ENCODE results near the gene DIPK2A. TPM values are rescaled to one million over a fixed set of nuclear protein-coding genes. Genes with fewer than 3 reads are reported as not detected.

DIPK2A gene
- total RNA-seq, 1 experiment from 2014 or later = 11.0 TPM

DNA sequence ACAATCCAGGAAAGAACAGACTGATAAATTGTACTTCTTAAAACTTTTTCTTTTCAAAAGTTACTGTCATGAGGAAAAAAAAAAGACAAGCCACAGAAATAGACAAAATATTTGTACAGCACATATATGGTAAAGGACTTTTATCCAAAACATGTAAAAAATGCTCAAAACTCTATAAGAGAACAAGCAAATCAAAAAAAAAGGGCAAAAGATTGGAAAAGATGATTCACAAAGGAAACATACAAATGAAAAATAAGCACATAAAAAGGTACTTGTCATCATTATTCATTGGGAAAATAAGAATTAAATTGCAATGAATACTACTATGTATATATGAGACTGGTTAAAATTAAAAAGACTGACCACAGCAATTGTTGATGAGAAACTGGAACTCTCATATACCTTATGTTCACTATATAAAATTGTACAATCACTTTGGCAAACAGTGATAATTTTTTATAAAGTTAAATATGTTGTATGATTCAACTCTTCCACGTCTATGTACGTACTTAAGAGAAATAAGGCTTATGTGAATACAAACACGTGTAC is 39.7 kb downstream of the DIPK2A start:
- Histone ChIP-seq H2AFZ (ENCODE audit: low read depth, low read length, poor library complexity, severe bottlenecking) (no peak overlapping the region), H3K4me3 (replicated peaks in 1 of 2; ENCODE audit: low read depth in 1 of 2, low read length in 2 of 2) (no peak overlapping the region), H3K79me2 (ENCODE audit: insufficient read depth, low read length) (no peaks in the 10 kb centered on the region), H3K9ac (ENCODE audit: low read length) (no peak overlapping the region), H3K4me2 (ENCODE audit: low read length) (no peak overlapping the region), H3K27ac (ENCODE audit: low read depth, low read length) (no peak overlapping the region), H3K4me1 (ENCODE audit: control insufficient read depth in 1 of 2, insufficient read depth in 2 of 2, low read length in 2 of 2) (no peaks in the 10 kb centered on the region), H3K36me3 (ENCODE audit: control insufficient read depth in 1 of 2, insufficient read depth in 2 of 2, low read length in 2 of 2) (no peaks in the 10 kb centered on the region), H3K9me2 (ENCODE audit: insufficient read depth) (no peaks in the 10 kb centered on the region), H4K20me1 (ENCODE audit: insufficient read depth) (no peaks in the 10 kb centered on the region), H3K9me3 (ENCODE audit: control insufficient read depth in 1 of 2, insufficient read depth in 1 of 2, low read depth in 1 of 2, low read length in 2 of 2) (no peaks in the 10 kb centered on the region), H3K27me3 (ENCODE audit: insufficient read depth, low read length) (no peaks in the 10 kb centered on the region)
- ChIA-PET POLR2A (no interaction called here), CTCF (no interaction called here), RAD21 (ENCODE audit: low non-redundant PET in 1 of 2, low total read pairs in 2 of 2, uncharacterized antibody in 2 of 2, unreplicated experiment in 2 of 2) (no interaction called here)
- no TSS peak for BruUV-seq (replicated peaks)
- DNase-seq (ENCODE audit: low read depth, low spot score) = no peak
- intact Hi-C loops (cut with micrococcal nuclease) = no loop called here
- no peak for TF ChIP-seq RAD21 (IDR thresholded peaks at IDR 0.05; ENCODE audit: low read depth)
- no peak for TF ChIP-seq EGR1 (IDR thresholded peaks at IDR 0.05; ENCODE audit: low read depth)
- no peak for TF ChIP-seq CTCF (IDR thresholded peaks at IDR 0.05 in 2 of 3, conservative IDR thresholded peaks at IDR 0.05 in 1 of 3; ENCODE audit: borderline replicate concordance in 1 of 3, insufficient read depth in 1 of 3, low read depth in 2 of 3, low read length in 2 of 3)
- TF ChIP-seq FOSL1 (IDR thresholded peaks at IDR 0.05; ENCODE audit: low read depth) = no peak
- TF ChIP-seq ZFX (IDR thresholded peaks at IDR 0.05) = no peak
- TF ChIP-seq SIN3A (IDR thresholded peaks at IDR 0.05; ENCODE audit: low read depth) = no peak
- no peak for TF ChIP-seq CBX3 (IDR thresholded peaks at IDR 0.05; ENCODE audit: low read depth)
- TF ChIP-seq ZBTB33 (IDR thresholded peaks at IDR 0.05; ENCODE audit: extremely low read depth, insufficient replicate concordance, low read length) = no peak
- no peak for TF ChIP-seq MAX (IDR thresholded peaks at IDR 0.05)
- no peak for TF ChIP-seq SRF (IDR thresholded peaks at IDR 0.05; ENCODE audit: low read depth)
- no peak for TF ChIP-seq POLR2AphosphoS5 (IDR thresholded peaks at IDR 0.05; ENCODE audit: low read depth, low read length)
- TF ChIP-seq SP1 (IDR thresholded peaks at IDR 0.05; ENCODE audit: low read depth) = no peak
- no peak for TF ChIP-seq ZNF274 (IDR thresholded peaks at IDR 0.05; ENCODE audit: low read depth, low read length)
- TF ChIP-seq POLR2A (IDR thresholded peaks at IDR 0.05; ENCODE audit: borderline replicate concordance, extremely low read depth, insufficient read depth, insufficient read length) = no peak
- TF ChIP-seq ELF1 (IDR thresholded peaks at IDR 0.05; ENCODE audit: borderline replicate concordance, low read depth) = no peak
- no peak for TF ChIP-seq YY1 (IDR thresholded peaks at IDR 0.05; ENCODE audit: extremely low read depth, insufficient replicate concordance, low read depth, low read length)
- ATAC-seq = no peak

Data from HCT116 (cell line).